CD14-positive monocyte (primary cell): ENCODE measurements around the gene SLC25A28. TPM values are rescaled to one million over a fixed set of nuclear protein-coding genes. Genes with fewer than 3 reads are reported as not detected.

Experiments used
- DNase-seq, 3 donors: peaks; one replicate each; pipeline ENCODE4 v3.0.0-alpha.2; 2011 to 2022
- H2AFZ ChIP-seq: 2 replicates; pipeline ENCODE4 v1.6.0; 2012; ENCODE audit warnings: mild to moderate bottlenecking, low read depth, low read length, inconsistent platforms; ENCODE audit not compliant: insufficient read depth, poor library complexity, severe bottlenecking
- H3K27ac ChIP-seq, 2 donors: 1 replicate in 1 of 2; 2 replicates in 1 of 2; pipeline ENCODE4 v1.5.1; 2012 to 2013; ENCODE audit warnings: low read length in 2 of 2, control low read depth in 1 of 2, inconsistent platforms in 1 of 2, low read depth in 1 of 2, mild to moderate bottlenecking in 1 of 2
- H3K27me3 ChIP-seq, 2 donors: one replicate each; pipeline versions ENCODE4 v1.6.0 to v1.6.1; 2011 to 2013; ENCODE audit warnings: low read length in 2 of 2; ENCODE audit not compliant: control insufficient read depth in 2 of 2, insufficient read depth in 2 of 2
- H3K36me3 ChIP-seq, 2 donors: replicated peaks in 1 of 2; 1 replicate in 1 of 2; 2 replicates in 1 of 2; pipeline versions ENCODE4 v1.5.1 to v1.6.1; 2012 to 2013; ENCODE audit warnings: low read length in 2 of 2, control low read depth in 1 of 2, inconsistent platforms in 1 of 2, mild to moderate bottlenecking in 1 of 2; ENCODE audit not compliant: insufficient read depth in 2 of 2, control insufficient read depth in 1 of 2
- H3K4me1 ChIP-seq, 2 donors: 1 replicate in 1 of 2; 2 replicates in 1 of 2; pipeline versions ENCODE4 v1.5.1 to v1.6.1; 2012 to 2013; ENCODE audit warnings: low read length in 2 of 2, control low read depth in 1 of 2, inconsistent platforms in 1 of 2, mild to moderate bottlenecking in 1 of 2, moderate library complexity in 1 of 2; ENCODE audit not compliant: insufficient read depth in 2 of 2, control insufficient read depth in 1 of 2
- H3K4me2 ChIP-seq: replicated peaks from 2 replicates; pipeline ENCODE3; 2012; ENCODE audit warnings: low read length, moderate library complexity, mild to moderate bottlenecking; ENCODE audit not compliant: poor library complexity, severe bottlenecking; ENCODE audit errors: extremely low read depth
- H3K4me3 ChIP-seq, 3 experiments: fragments of 200-600 bp in 1 of 3; sonication (generic) in 1 of 3; replicated peaks in 1 of 3; 1 replicate in 2 of 3; 2 replicates in 1 of 3; pipeline ENCODE4 v1.5.1; 2011 to 2013; ENCODE audit warnings: low read length in 3 of 3, mild to moderate bottlenecking in 3 of 3, control low read depth in 2 of 3, low read depth in 2 of 3, inconsistent platforms in 1 of 3, moderate library complexity in 1 of 3
- H3K79me2 ChIP-seq: 2 replicates; pipeline ENCODE4 v1.6.0; 2012; ENCODE audit warnings: mild to moderate bottlenecking, control low read depth, inconsistent platforms, low read length, moderate library complexity; ENCODE audit not compliant: insufficient read depth
- H3K9ac ChIP-seq: 2 replicates; pipeline ENCODE4 v1.6.0; 2017; ENCODE audit warnings: low read length, mild to moderate bottlenecking; ENCODE audit not compliant: insufficient read depth, poor library complexity, severe bottlenecking
- H3K9me3 ChIP-seq, 2 donors: replicated peaks in 1 of 2; 1 replicate in 1 of 2; 2 replicates in 1 of 2; pipeline versions ENCODE4 v1.5.1 to v1.6.1; 2012 to 2013; ENCODE audit warnings: low read length in 2 of 2, control low read depth in 1 of 2; ENCODE audit not compliant: control insufficient read depth in 1 of 2, insufficient read depth in 1 of 2
- H4K20me1 ChIP-seq: 2 replicates; pipeline ENCODE4 v1.6.0; 2012; ENCODE audit warnings: mild to moderate bottlenecking, low read length, control low read depth, moderate library complexity; ENCODE audit not compliant: insufficient read depth
- H3K27ac Mint-ChIP-seq, 7 donors: one replicate each; pipeline ENCODE4 v1.8.0; 2020; ENCODE audit warnings: mild to moderate bottlenecking in 7 of 7, mixed read lengths in 7 of 7, moderate library complexity in 6 of 7, inconsistent platforms in 2 of 7
- H3K27me3 Mint-ChIP-seq, 3 donors: one replicate each; pipeline ENCODE4 v1.8.0; 2021 to 2022; ENCODE audit warnings: low read depth in 3 of 3, mild to moderate bottlenecking in 3 of 3, mixed read lengths in 3 of 3, moderate library complexity in 3 of 3, inconsistent platforms in 1 of 3
- H3K36me3 Mint-ChIP-seq, 2 donors: one replicate each; pipeline ENCODE4 v1.8.0; 2020; ENCODE audit warnings: mixed read lengths in 2 of 2, inconsistent platforms in 1 of 2, mild to moderate bottlenecking in 1 of 2
- H3K4me1 Mint-ChIP-seq: one replicate; pipeline ENCODE4 v1.8.0; 2020; ENCODE audit warnings: mild to moderate bottlenecking, mixed read lengths
- H3K4me3 Mint-ChIP-seq, 2 donors: one replicate each; pipeline ENCODE4 v1.8.0; 2020; ENCODE audit warnings: mild to moderate bottlenecking in 2 of 2, mixed read lengths in 2 of 2, moderate library complexity in 1 of 2
- H3K9me3 Mint-ChIP-seq, 7 donors: one replicate each; pipeline ENCODE4 v1.8.0; 2020 to 2022; ENCODE audit warnings: mixed read lengths in 7 of 7, mild to moderate bottlenecking in 6 of 7, moderate library complexity in 6 of 7, inconsistent platforms in 2 of 7
- WGBS: methylation state at CpG from one replicate; pipeline ENCODE4 v1.1.5; 2013; ENCODE audit warnings: missing lambda C conversion rate; ENCODE audit not compliant: insufficient coverage; 5-methylcytosine and 5-hydroxymethylcytosine counted together
- intact Hi-C, 2 donors: fragments of 100-400 bp; cut with micrococcal nuclease; formaldehyde crosslinking; loops; one replicate each; pipeline versions ENCODE4 v1.15.0 to v1.15.1; 2023
- polyA plus RNA-seq, 3 donors: library from polyadenylated mRNA; depleted of rRNA in 1 of 3; unstranded in 2 of 3; stranded (reverse) in 1 of 3; fragments of 300-500 nt in 2 of 3; fragments of >200 nt in 1 of 3; fragmentation: Illumina TruSeq in 2 of 3; gene quantifications; 1 replicate in 2 of 3; 2 replicates in 1 of 3; pipeline ENCODE4 v1.2.3, GENCODE V29; 2012 to 2021
- TF ChIP-seq, protein P1 (sequence below): fragments of 200-600 bp; IDR thresholded peaks from one replicate; pipeline ENCODE4 v1.8.0; 2022; ENCODE audit warnings: antibody characterized with exemption, mild to moderate bottlenecking

SLC25A28 gene
- polyA plus RNA-seq, 3 donors: 15.4 to 147 (median 15.5) TPM

DNA sequence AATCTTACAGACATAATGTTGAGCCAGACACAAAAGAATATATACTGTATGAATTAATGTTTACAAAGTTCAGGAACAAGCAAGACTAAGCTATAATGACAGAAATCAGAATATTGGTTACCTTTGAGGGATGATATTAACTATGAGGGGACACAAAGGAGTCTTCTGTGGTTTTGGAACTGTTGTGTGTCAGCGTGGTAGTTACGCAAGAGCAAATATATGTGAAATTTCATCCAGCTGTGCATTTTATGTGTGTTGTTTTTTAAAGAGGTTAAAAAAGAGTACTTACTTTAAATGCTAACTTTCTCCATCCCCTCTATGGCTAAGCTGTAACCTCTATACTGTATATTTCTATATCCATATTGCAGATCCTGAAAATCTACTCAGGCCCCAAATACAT lies 14.9 kb downstream of the SLC25A28 start:
- H3K27ac Mint-ChIP-seq: no peak overlapping the region
- peaks cover 15 to 17% of the 10 kb centered on the region in 2 donors for H3K36me3 Mint-ChIP-seq
- Histone ChIP-seq H3K4me2 (no peak overlapping the region), H3K79me2 (no peaks in the 10 kb centered on the region), H2AFZ (no peak overlapping the region), H3K9ac (no peak overlapping the region), H3K36me3 (peaks cover 5 to 18% of the 10 kb centered on the region in 2 donors), H3K27me3 (no peaks in the 10 kb centered on the region), H3K27ac (no peak overlapping the region), H3K4me1 (peaks cover 2 to 10% of the 10 kb centered on the region in 2 donors), H3K4me3 (no peak overlapping the region), H4K20me1 (no peaks in the 10 kb centered on the region), H3K9me3 (no peaks in the 10 kb centered on the region)
- TF ChIP-seq, protein P1, sequence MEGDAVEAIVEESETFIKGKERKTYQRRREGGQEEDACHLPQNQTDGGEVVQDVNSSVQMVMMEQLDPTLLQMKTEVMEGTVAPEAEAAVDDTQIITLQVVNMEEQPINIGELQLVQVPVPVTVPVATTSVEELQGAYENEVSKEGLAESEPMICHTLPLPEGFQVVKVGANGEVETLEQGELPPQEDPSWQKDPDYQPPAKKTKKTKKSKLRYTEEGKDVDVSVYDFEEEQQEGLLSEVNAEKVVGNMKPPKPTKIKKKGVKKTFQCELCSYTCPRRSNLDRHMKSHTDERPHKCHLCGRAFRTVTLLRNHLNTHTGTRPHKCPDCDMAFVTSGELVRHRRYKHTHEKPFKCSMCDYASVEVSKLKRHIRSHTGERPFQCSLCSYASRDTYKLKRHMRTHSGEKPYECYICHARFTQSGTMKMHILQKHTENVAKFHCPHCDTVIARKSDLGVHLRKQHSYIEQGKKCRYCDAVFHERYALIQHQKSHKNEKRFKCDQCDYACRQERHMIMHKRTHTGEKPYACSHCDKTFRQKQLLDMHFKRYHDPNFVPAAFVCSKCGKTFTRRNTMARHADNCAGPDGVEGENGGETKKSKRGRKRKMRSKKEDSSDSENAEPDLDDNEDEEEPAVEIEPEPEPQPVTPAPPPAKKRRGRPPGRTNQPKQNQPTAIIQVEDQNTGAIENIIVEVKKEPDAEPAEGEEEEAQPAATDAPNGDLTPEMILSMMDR: no peak
- peaks cover 10% of the 10 kb centered on the region for H3K4me1 Mint-ChIP-seq
- intact Hi-C loops: no loop called here
- no peak for DNase-seq
- H3K9me3 Mint-ChIP-seq: peaks cover 0 to 3% (median 0%) of the 10 kb centered on the region in 7 donors
- peaks cover 0 to 3% (median 3%) of the 10 kb centered on the region in 3 donors for H3K27me3 Mint-ChIP-seq
- no peak overlapping the region for H3K4me3 Mint-ChIP-seq
- WGBS: no CpG with 5 or more reads among the region's 2 CpGs

DNA sequence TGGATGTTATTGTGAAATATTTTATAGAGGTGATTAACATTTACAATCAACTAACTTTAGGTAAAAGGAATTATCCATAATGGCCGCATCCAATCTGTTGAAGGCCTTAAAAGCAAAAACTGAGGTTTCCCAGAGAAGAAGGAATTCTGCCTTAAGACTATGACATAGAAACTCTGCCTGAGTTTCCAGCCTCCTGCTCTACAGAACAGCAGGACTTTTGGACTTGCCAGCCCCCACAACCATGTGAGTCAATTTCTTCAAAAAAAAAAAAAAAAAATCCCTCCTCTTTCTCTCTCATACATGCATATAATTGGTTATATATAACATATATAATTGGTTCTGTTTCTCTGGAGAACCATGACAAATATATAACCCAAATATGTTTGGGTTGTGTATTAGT lies 15.4 kb downstream of the SLC25A28 start:
- Histone ChIP-seq H3K36me3 (peaks cover 0 to 13% of the 10 kb centered on the region in 2 donors), H3K27ac (no peak overlapping the region), H4K20me1 (no peaks in the 10 kb centered on the region), H3K4me1 (peaks cover 7 to 15% of the 10 kb centered on the region in 2 donors), H3K9ac (no peak overlapping the region), H3K9me3 (no peaks in the 10 kb centered on the region), H3K27me3 (no peaks in the 10 kb centered on the region), H3K4me2 (no peak overlapping the region), H3K79me2 (no peaks in the 10 kb centered on the region), H2AFZ (no peak overlapping the region), H3K4me3 (no peak overlapping the region)
- intact Hi-C loops: no loop called here
- peaks cover 14% of the 10 kb centered on the region for H3K4me1 Mint-ChIP-seq
- peaks cover 10 to 12% of the 10 kb centered on the region in 2 donors for H3K36me3 Mint-ChIP-seq
- WGBS: 100% methylated on average over 1 of the region's 1 CpG
- no peak for DNase-seq
- TF ChIP-seq, protein P1: no peak
- H3K27ac Mint-ChIP-seq: no peak overlapping the region
- peaks cover 0 to 3% (median 3%) of the 10 kb centered on the region in 3 donors for H3K27me3 Mint-ChIP-seq
- no peak overlapping the region for H3K4me3 Mint-ChIP-seq
- H3K9me3 Mint-ChIP-seq: peaks cover 0 to 3% (median 0%) of the 10 kb centered on the region in 7 donors
